IPS-NIHi11 (cell line): Measurements from ENCODE around the gene CXCL16.

ENCODE experiments used
- DNase-seq: peaks from one replicate; pipeline ENCODE4 v3.0.0; 2012; ENCODE audit warnings: mixed read lengths, low spot score

CXCL16 gene

GRCh38 chr17:4750606-4751005 lies 10.9 kb upstream of the CXCL16 start:
- DNase-seq = no peak

- DNase-seq = no peak
These were observed 9.0 kb upstream of the CXCL16 start for GRCh38 chr17:4748686-4749085.

- DNase-seq = no peak
These were observed 8.1 kb upstream of the CXCL16 start for GRCh38 chr17:4747847-4748246.

- DNase-seq = peak; percentile 82
These were observed 5.6 kb upstream of the CXCL16 start for GRCh38 chr17:4744999-4745969.

GRCh38 chr17:4743898-4744297 lies 4.2 kb upstream of the CXCL16 start:
- no peak for DNase-seq

- no peak for DNase-seq
These were observed 3.5 kb upstream of the CXCL16 start for GRCh38 chr17:4743216-4743615.

GRCh38 chr17:4742629-4743028 lies 2.9 kb upstream of the CXCL16 start:
- no peak for DNase-seq

- DNase-seq = no peak
These were observed 2.4 kb upstream of the CXCL16 start for GRCh38 chr17:4742133-4742532.

- DNase-seq = no peak
These were observed 1.8 kb upstream of the CXCL16 start for GRCh38 chr17:4741544-4741943.

- no peak for DNase-seq
These were observed 856 bp upstream of the CXCL16 start for GRCh38 chr17:4740584-4740983.

GRCh38 chr17:4740025-4740351 lies 260 bp upstream of the CXCL16 start:
- DNase-seq = no peak

GRCh38 chr17:4738136-4739121 lies 1.3 kb downstream of the CXCL16 start:
- no peak for DNase-seq

- DNase-seq = no peak
These were observed 3.7 kb downstream of the CXCL16 start for GRCh38 chr17:4735876-4736651.

- no peak for DNase-seq
These were observed 4.8 kb downstream of the CXCL16 start for GRCh38 chr17:4734857-4735475.

- DNase-seq = no peak
These were observed 6.6 kb downstream of the CXCL16 start for GRCh38 chr17:4733073-4733531.

GRCh38 chr17:4728124-4728523 lies 11.6 kb downstream of the CXCL16 start:
- no peak for DNase-seq

- DNase-seq = no peak
These were observed 13.9 kb downstream of the CXCL16 start for GRCh38 chr17:4725646-4726310.

- no peak for DNase-seq
These were observed 15.1 kb downstream of the CXCL16 start for GRCh38 chr17:4724650-4725049.

GRCh38 chr17:4722678-4723240 lies 17.0 kb downstream of the CXCL16 start:
- DNase-seq = no peak
